ENCODE data around the gene FBRSL1.

Gene FBRSL1

GRCh38 chr12:132514838-132515237 is 24.9 kb downstream of the FBRSL1 start:
- no peak for DNase-seq

- DNase-seq, result no peak
Measured at GRCh38 chr12:132516095-132517012, 26.4 kb downstream of the FBRSL1 start.

GRCh38 chr12:132517013-132517739 is 27.2 kb downstream of the FBRSL1 start:
- no peak for DNase-seq

GRCh38 chr12:132517740-132518100 is 27.8 kb downstream of the FBRSL1 start:
- no peak for DNase-seq

- no peak for DNase-seq
Measured at GRCh38 chr12:132518354-132518992, 28.5 kb downstream of the FBRSL1 start.

GRCh38 chr12:132520421-132521199 is 30.7 kb downstream of the FBRSL1 start:
- no peak for DNase-seq

GRCh38 chr12:132521200-132521580 is 31.2 kb downstream of the FBRSL1 start:
- DNase-seq, result no peak

GRCh38 chr12:132521712-132522292 is 31.9 kb downstream of the FBRSL1 start:
- DNase-seq, result no peak

GRCh38 chr12:132522592-132523380 is 32.8 kb downstream of the FBRSL1 start:
- DNase-seq, result no peak

- peak; percentile 33 for DNase-seq
Measured at GRCh38 chr12:132523576-132524331, 33.8 kb downstream of the FBRSL1 start.

GRCh38 chr12:132524405-132524804 is 34.5 kb downstream of the FBRSL1 start:
- DNase-seq, result peak; percentile 12

- DNase-seq, result no peak
Measured at GRCh38 chr12:132525011-132525832, 35.3 kb downstream of the FBRSL1 start.

- DNase-seq, result no peak
Measured at GRCh38 chr12:132525833-132526455, 36.0 kb downstream of the FBRSL1 start.

GRCh38 chr12:132527186-132527882 is 37.4 kb downstream of the FBRSL1 start:
- DNase-seq, result no peak

- no peak for DNase-seq
Measured at GRCh38 chr12:132527883-132528264, 37.9 kb downstream of the FBRSL1 start.

GRCh38 chr12:132528564-132529106 is 38.7 kb downstream of the FBRSL1 start:
- no peak for DNase-seq

GRCh38 chr12:132529156-132529839 is 39.3 kb downstream of the FBRSL1 start:
- no peak for DNase-seq

GRCh38 chr12:132529906-132530305 is 40.0 kb downstream of the FBRSL1 start:
- DNase-seq, result no peak

Data from fibroblast of upper back skin (primary cell).